ENCODE results near the gene SERTAD4. TPM values are rescaled to one million over a fixed set of nuclear protein-coding genes. Genes with fewer than 3 reads are reported as not detected.
A peak's percentile ranks its signal among the peaks of the same experiment; 100 is the strongest.

The SERTAD4 gene
- total RNA-seq, 1 experiment from 2014 or later: 2.6 TPM

GRCh38 chr1:210230149-210230695 lies 2.4 kb upstream of the SERTAD4 start:
- no peak for ATAC-seq

GRCh38 chr1:210231846-210232510 lies 618 bp upstream of the SERTAD4 start:
- intact Hi-C loops (cut with micrococcal nuclease): loop anchor here (1.0 to 10.0 kb wide), 3 partner anchors 31 to 407 kb away; partner anchors contain the start of gene UTP25
- DNase-seq (no peak), ATAC-seq (0 out of 2 replicates have a peak, but pooled peaks have one; percentile 2)
- Histone ChIP-seq H2AFZ (ENCODE audit: low read length) (0 out of 2 replicates have a peak overlapping the region, but pooled peaks have one; percentile 52), H3K4me3 (ENCODE audit: low read length) (peak overlapping the region; percentile 66), H3F3A (ENCODE audit: low read length, unreplicated experiment) (no peaks in the 10 kb centered on the region), H3K27me3 (ENCODE audit: low read length) (peaks cover 16% of the 10 kb centered on the region), H3K4me1 (ENCODE audit: insufficient read depth, low read length) (peaks cover 13% of the 10 kb centered on the region), H3K27ac (ENCODE audit: low read length) (no peak overlapping the region), H3K9me3 (ENCODE audit: low read length) (no peaks in the 10 kb centered on the region), H3K9me2 (replicated peaks; ENCODE audit: low read length) (no peaks in the 10 kb centered on the region), H4K20me1 (ENCODE audit: low read length) (no peaks in the 10 kb centered on the region), H3K4me2 (ENCODE audit: low read length) (peak overlapping the region; percentile 84), H3K9ac (ENCODE audit: low read length) (no peak overlapping the region), H3K79me2 (ENCODE audit: low read length) (no peaks in the 10 kb centered on the region), H3K36me3 (ENCODE audit: low read depth, low read length) (no peaks in the 10 kb centered on the region)
- TF ChIP-seq EZH2phosphoT487 (IDR thresholded peaks at IDR 0.05; ENCODE audit: borderline replicate concordance, low read length) (no peak), EZH2 (IDR thresholded peaks at IDR 0.05; ENCODE audit: low read length, unreplicated experiment) (no peak)
- BruUV-seq (replicated peaks): no TSS peak
- CTCF ChIA-PET: no interaction called here
- POLR2A ChIA-PET (ENCODE audit: unreplicated experiment): interaction anchor here (0.7 kb wide), 1 partner anchor 119 kb away, joined by 10 read pairs; no protein-coding TSS in a partner anchor

More at GRCh38 chr1:210230149-210230695, 2.4 kb upstream of the SERTAD4 start:
- Histone ChIP-seq H3K9me2 (replicated peaks; ENCODE audit: low read length) (no peaks in the 10 kb centered on the region), H3F3A (ENCODE audit: low read length, unreplicated experiment) (no peaks in the 10 kb centered on the region), H2AFZ (ENCODE audit: low read length) (no peak overlapping the region), H3K79me2 (ENCODE audit: low read length) (no peaks in the 10 kb centered on the region), H3K9ac (ENCODE audit: low read length) (no peak overlapping the region), H3K36me3 (ENCODE audit: low read depth, low read length) (no peaks in the 10 kb centered on the region), H3K27ac (ENCODE audit: low read length) (no peak overlapping the region), H3K4me2 (ENCODE audit: low read length) (no peak overlapping the region), H3K9me3 (ENCODE audit: low read length) (no peaks in the 10 kb centered on the region), H3K4me3 (ENCODE audit: low read length) (no peak overlapping the region), H4K20me1 (ENCODE audit: low read length) (no peaks in the 10 kb centered on the region), H3K27me3 (ENCODE audit: low read length) (peaks cover 31% of the 10 kb centered on the region), H3K4me1 (ENCODE audit: insufficient read depth, low read length) (peaks cover 8% of the 10 kb centered on the region)
- TF ChIP-seq EZH2 (IDR thresholded peaks at IDR 0.05; ENCODE audit: low read length, unreplicated experiment): no peak
- TF ChIP-seq EZH2phosphoT487 (IDR thresholded peaks at IDR 0.05; ENCODE audit: borderline replicate concordance, low read length): no peak
- BruUV-seq (replicated peaks): no TSS peak
- DNase-seq: no peak
- intact Hi-C loops (cut with micrococcal nuclease): loop anchor here (10.0 kb wide), 1 partner anchor 405 kb away; the partner anchor contains the start of gene UTP25
- CTCF ChIA-PET: no interaction called here
- POLR2A ChIA-PET (ENCODE audit: unreplicated experiment): interaction anchor here (0.6 kb wide), 1 partner anchor 587 kb away, joined by 8 read pairs; no protein-coding TSS in a partner anchor

GRCh38 chr1:210233216-210233494 lies 559 bp downstream of the SERTAD4 start:
- no peaks in the 10 kb centered on the region for H3K79me2 ChIP-seq (ENCODE audit: low read length)
- H3K27ac ChIP-seq (ENCODE audit: low read length): no peak overlapping the region
- peaks cover 16% of the 10 kb centered on the region for H3K27me3 ChIP-seq (ENCODE audit: low read length)
- H3K9me3 ChIP-seq (ENCODE audit: low read length): no peaks in the 10 kb centered on the region
- TF ChIP-seq CTCF (conservative IDR thresholded peaks at IDR 0.05; ENCODE audit: low read depth, low read length) (no peak), EZH2 (IDR thresholded peaks at IDR 0.05; ENCODE audit: low read length, unreplicated experiment) (no peak), EZH2phosphoT487 (IDR thresholded peaks at IDR 0.05; ENCODE audit: borderline replicate concordance, low read length) (no peak)
- H3K36me3 ChIP-seq (ENCODE audit: low read depth, low read length): no peaks in the 10 kb centered on the region
- peaks cover 13% of the 10 kb centered on the region for H3K4me1 ChIP-seq (ENCODE audit: insufficient read depth, low read length)
- DNase-seq (peak; percentile 31), ATAC-seq (peak; percentile 59)
- H3K9ac ChIP-seq (ENCODE audit: low read length): peak overlapping the region; percentile 23
- H3K9me2 ChIP-seq (replicated peaks; ENCODE audit: low read length): no peaks in the 10 kb centered on the region
- peak overlapping the region; percentile 90 for H2AFZ ChIP-seq (ENCODE audit: low read length)
- H3K4me3 ChIP-seq (ENCODE audit: low read length): peak overlapping the region; percentile 85
- no peaks in the 10 kb centered on the region for H3F3A ChIP-seq (ENCODE audit: low read length, unreplicated experiment)
- intact Hi-C loops (cut with micrococcal nuclease): loop anchor here (2.0 to 10.0 kb wide), 2 partner anchors 32 to 408 kb away; partner anchors contain the start of gene UTP25
- ChIA-PET CTCF (interaction anchor here (1.0 kb wide), 1 partner anchor 78 kb away, joined by 4 read pairs; no protein-coding TSS in a partner anchor), POLR2A (ENCODE audit: unreplicated experiment) (no interaction called here)
- no TSS peak for BruUV-seq (replicated peaks)
- peak overlapping the region; percentile 97 for H3K4me2 ChIP-seq (ENCODE audit: low read length)
- H4K20me1 ChIP-seq (ENCODE audit: low read length): no peaks in the 10 kb centered on the region
